SK-N-SH (cell line): ENCODE data around the gene TMEM161B. TPM values are rescaled to one million over a fixed set of nuclear protein-coding genes. Genes with fewer than 3 reads are reported as not detected.

ENCODE experiments used
- CTCF ChIA-PET: fragments of 300-600, 350-600 bp; formaldehyde crosslinking; extraction: SDS; loops from one replicate; lab custom pipeline; 2021; lab: Yijun Ruan, JAX
- POLR2A ChIA-PET: fragments of 350-600 bp; sonication (Branson Sonifier 250); formaldehyde crosslinking; extraction: SDS; loops from one replicate; lab custom pipeline; 2020; ENCODE audit warnings: antibody characterized with exemption, inconsistent platforms; lab: Yijun Ruan, JAX
- DNase-seq: peaks from one replicate; pipeline ENCODE4 v3.0.0; 2012
- H2AFZ ChIP-seq: fragments of 200-600 bp; sonication (generic); 2 replicates; pipeline ENCODE4 v1.8.1; 2016; ENCODE audit warnings: antibody characterized with exemption, mild to moderate bottlenecking, low read depth
- H3F3A ChIP-seq: fragments of 200-600 bp; sonication (generic); replicated peaks from 2 replicates; pipeline ENCODE3; 2016; ENCODE audit warnings: antibody characterized with exemption, mild to moderate bottlenecking; ENCODE audit not compliant: insufficient read depth
- H3K27ac ChIP-seq, 2 experiments: fragments of 200-500 bp in 1 of 2; fragments of 200-600 bp in 1 of 2; sonication (Bioruptor generic) in 1 of 2; sonication (generic), shearing (Covaris generic) in 1 of 2; 2 replicates each; pipeline versions ENCODE4 v1.5.1 to v1.6.1; 2014 to 2016; ENCODE audit warnings: low read depth in 2 of 2, inconsistent platforms in 1 of 2, low read length in 1 of 2, mild to moderate bottlenecking in 1 of 2, mixed read lengths in 1 of 2
- H3K27me3 ChIP-seq: fragments of 200-600 bp; sonication (generic), shearing (Covaris generic); 2 replicates; pipeline ENCODE4 v1.6.1; 2016; ENCODE audit warnings: mixed run types; ENCODE audit not compliant: insufficient read depth
- H3K36me3 ChIP-seq, 2 experiments: fragments of 200-500 bp in 1 of 2; fragments of 200-600 bp in 1 of 2; sonication (Bioruptor generic) in 1 of 2; sonication (generic) in 1 of 2; replicated peaks in 1 of 2; 2 replicates each; pipeline versions ENCODE3 to v1.5.1; 2014 to 2016; ENCODE audit warnings: low read length in 1 of 2, mild to moderate bottlenecking in 1 of 2; ENCODE audit not compliant: insufficient read depth in 2 of 2, control insufficient read depth in 1 of 2
- H3K4me1 ChIP-seq, 2 experiments: fragments of 200-500 bp in 1 of 2; fragments of 200-600 bp in 1 of 2; sonication (Bioruptor generic) in 1 of 2; sonication (generic), shearing (Covaris generic) in 1 of 2; 2 replicates each; pipeline versions ENCODE4 v1.5.1 to v1.6.1; 2014 to 2016; ENCODE audit warnings: low read depth in 1 of 2, low read length in 1 of 2, mixed run types in 1 of 2; ENCODE audit not compliant: insufficient read depth in 2 of 2, control insufficient read depth in 1 of 2
- H3K4me2 ChIP-seq: fragments of 200-600 bp; sonication (generic), shearing (Covaris generic); 2 replicates; pipeline ENCODE4 v1.6.1; 2017; ENCODE audit warnings: mixed run types
- H3K4me3 ChIP-seq, 2 experiments: fragments of 200-500 bp in 1 of 2; fragments of 200-600 bp in 1 of 2; sonication (Bioruptor generic) in 1 of 2; sonication (generic), shearing (Covaris generic) in 1 of 2; 2 replicates each; pipeline versions ENCODE4 v1.5.1 to v1.8.1; 2014 to 2016; ENCODE audit warnings: low read depth in 2 of 2, inconsistent platforms in 1 of 2, low read length in 1 of 2, mild to moderate bottlenecking in 1 of 2, mixed read lengths in 1 of 2, moderate library complexity in 1 of 2
- H3K79me2 ChIP-seq: fragments of 200-600 bp; sonication (generic); 2 replicates; pipeline ENCODE4 v1.8.1; 2017; ENCODE audit warnings: mild to moderate bottlenecking; ENCODE audit not compliant: insufficient read depth
- H3K9ac ChIP-seq: fragments of 200-600 bp; sonication (generic); 2 replicates; pipeline ENCODE4 v1.6.1; 2017; ENCODE audit warnings: mixed run types
- H3K9me2 ChIP-seq: fragments of 200-600 bp; sonication (generic); 2 replicates; pipeline ENCODE4 v1.6.1; 2017; ENCODE audit warnings: mixed run types
- H3K9me3 ChIP-seq: fragments of 200-600 bp; sonication (generic); 2 replicates; pipeline ENCODE4 v1.6.1; 2017; ENCODE audit warnings: mixed run types, mild to moderate bottlenecking, moderate library complexity
- H4K20me1 ChIP-seq: fragments of 200-600 bp; sonication (generic); 2 replicates; pipeline ENCODE4 v1.6.1; 2017; ENCODE audit warnings: mild to moderate bottlenecking, mixed run types; ENCODE audit not compliant: insufficient read depth
- CHD2 ChIP-seq: fragments of 150-350 bp; IDR thresholded peaks from 2 replicates; pipeline ENCODE4 v1.6.1; 2018; ENCODE audit warnings: low read length; ENCODE audit not compliant: partially characterized antibody
- CTCF ChIP-seq: fragments of 200-600 bp; sonication (generic); IDR thresholded peaks from 2 replicates; pipeline ENCODE4 v1.6.1; 2017; ENCODE audit warnings: antibody characterized with exemption, mild to moderate bottlenecking, moderate library complexity
- ELF1 ChIP-seq: IDR thresholded peaks from 2 replicates; pipeline ENCODE4 v1.4.0; 2012
- FOXM1 ChIP-seq: IDR thresholded peaks from 2 replicates; pipeline ENCODE4 v1.4.0; 2012; ENCODE audit warnings: low read depth, mild to moderate bottlenecking
- GABPA ChIP-seq: IDR thresholded peaks from 2 replicates; pipeline ENCODE4 v1.4.0; 2012; ENCODE audit warnings: low read depth, mild to moderate bottlenecking
- GATA2 ChIP-seq: sonication (generic); formaldehyde crosslinking; IDR thresholded peaks from 2 replicates; pipeline ENCODE4 v1.5.0; 2020; ENCODE audit warnings: mild to moderate bottlenecking, missing genetic modification reagents
- JUND ChIP-seq: IDR thresholded peaks from 2 replicates; pipeline ENCODE4 v1.4.0; 2012
- NFIC ChIP-seq: IDR thresholded peaks from 2 replicates; pipeline ENCODE4 v1.4.0; 2012; ENCODE audit warnings: borderline replicate concordance
- NRF1 ChIP-seq: IDR thresholded peaks from 2 replicates; pipeline ENCODE4 v1.6.1; 2012; ENCODE audit warnings: low read depth, mild to moderate bottlenecking, low read length
- PBX3 ChIP-seq: IDR thresholded peaks from 2 replicates; pipeline ENCODE4; 2012
- POLR2AphosphoS5 ChIP-seq: IDR thresholded peaks from 2 replicates; pipeline ENCODE4 v1.6.1; 2012; ENCODE audit warnings: low read depth, low read length
- RAD21 ChIP-seq: IDR thresholded peaks from 2 replicates; pipeline ENCODE4 v1.6.1; 2012; ENCODE audit warnings: mild to moderate bottlenecking, low read length
- RCOR1 ChIP-seq: fragments of 150-350 bp; IDR thresholded peaks from 2 replicates; pipeline ENCODE4 v1.6.1; 2017; ENCODE audit warnings: antibody characterized with exemption, low read length
- SIN3A ChIP-seq: IDR thresholded peaks from 2 replicates; pipeline ENCODE4 v1.6.1; 2012; ENCODE audit warnings: low read depth, mild to moderate bottlenecking, low read length, moderate library complexity, borderline replicate concordance
- TCF12 ChIP-seq: IDR thresholded peaks from 2 replicates; pipeline ENCODE4 v1.4.0; 2012
- TEAD4 ChIP-seq: IDR thresholded peaks from 2 replicates; pipeline ENCODE4 v1.4.0; 2012; ENCODE audit warnings: mild to moderate bottlenecking, borderline replicate concordance; ENCODE audit not compliant: insufficient read depth
- YY1 ChIP-seq: IDR thresholded peaks from 2 replicates; pipeline ENCODE4 v1.4.0; 2012; ENCODE audit warnings: low read depth, mild to moderate bottlenecking
- ZBTB33 ChIP-seq: IDR thresholded peaks from 2 replicates; pipeline ENCODE4 v1.4.0; 2012; ENCODE audit warnings: low read depth, borderline replicate concordance
- WGBS: methylation state at CpG from one replicate; pipeline ENCODE4 v1.1.6; 2017; ENCODE audit warnings: low lambda C conversion rate; 5-methylcytosine and 5-hydroxymethylcytosine counted together
- polyA plus RNA-seq, 3 experiments: library from polyadenylated mRNA; depleted of rRNA; stranded (reverse); fragments of >200 nt; gene quantifications; 2 replicates each; pipeline ENCODE4 v1.2.3, GENCODE V29; 2012

Gene TMEM161B
- polyA plus RNA-seq, 1 of the 3 experiments (the other 2 are of a cell fraction) = 8.0 TPM

- 91% methylated on average over 4 of the region's 4 CpGs for WGBS
- TF ChIP-seq NRF1 = no peak
- TF ChIP-seq CHD2 = no peak
- TF ChIP-seq NFIC = no peak
- TF ChIP-seq ZBTB33 = no peak
- no peak for TF ChIP-seq JUND
- no peak for TF ChIP-seq YY1
- no peak for TF ChIP-seq RAD21
- TF ChIP-seq CTCF = no peak
- no peak for TF ChIP-seq TCF12
- TF ChIP-seq GATA2 (CRISPR knock-in tag) = no peak
- Histone ChIP-seq H4K20me1 (peaks cover 38% of the 10 kb centered on the region), H3F3A (no peaks in the 10 kb centered on the region), H3K9me3 (no peaks in the 10 kb centered on the region), H2AFZ (no peak overlapping the region), H3K9ac (no peak overlapping the region), H3K79me2 (peaks cover 88% of the 10 kb centered on the region), H3K27ac (no peak overlapping the region), H3K36me3 (peaks cover 9 to 11% of the 10 kb centered on the region in 2 experiments), H3K9me2 (no peaks in the 10 kb centered on the region), H3K27me3 (no peaks in the 10 kb centered on the region), H3K4me3 (no peak overlapping the region), H3K4me1 (no peaks in the 10 kb centered on the region), H3K4me2 (no peak overlapping the region)
- no peak for DNase-seq
- POLR2A ChIA-PET = no interaction called here
- CTCF ChIA-PET = interaction anchor here (0.8 kb wide), 1 partner anchor 10 kb away, joined by 3 read pairs; no protein-coding TSS in a partner anchor
These were observed 11.8 kb downstream of the TMEM161B start for GRCh38 chr5:88256872-88257271.

GRCh38 chr5:88256037-88256436 lies 12.6 kb downstream of the TMEM161B start:
- H4K20me1 ChIP-seq = peaks cover 32% of the 10 kb centered on the region
- peaks cover 88% of the 10 kb centered on the region for H3K79me2 ChIP-seq
- no peaks in the 10 kb centered on the region for H3K9me2 ChIP-seq
- no peaks in the 10 kb centered on the region for H3K9me3 ChIP-seq
- ChIA-PET POLR2A (no interaction called here), CTCF (no interaction called here)
- H3K4me1 ChIP-seq = no peaks in the 10 kb centered on the region
- no peak for DNase-seq
- no peak overlapping the region for H2AFZ ChIP-seq
- peaks cover 6 to 11% of the 10 kb centered on the region in 2 experiments for H3K36me3 ChIP-seq
- H3K27me3 ChIP-seq = no peaks in the 10 kb centered on the region
- H3K27ac ChIP-seq = no peak overlapping the region
- H3K9ac ChIP-seq = no peak overlapping the region
- H3K4me2 ChIP-seq = no peak overlapping the region
- TF ChIP-seq ELF1 (no peak), TEAD4 (no peak), PBX3 (no peak), SIN3A (no peak), CHD2 (no peak), JUND (no peak), POLR2AphosphoS5 (no peak), FOXM1 (no peak), GABPA (no peak), NFIC (no peak), GATA2 (CRISPR knock-in tag) (no peak), RCOR1 (no peak)
- H3K4me3 ChIP-seq = no peak overlapping the region
- H3F3A ChIP-seq = no peaks in the 10 kb centered on the region
